ENCODE results near the gene TNFSF8.

Gene TNFSF8

DNA sequence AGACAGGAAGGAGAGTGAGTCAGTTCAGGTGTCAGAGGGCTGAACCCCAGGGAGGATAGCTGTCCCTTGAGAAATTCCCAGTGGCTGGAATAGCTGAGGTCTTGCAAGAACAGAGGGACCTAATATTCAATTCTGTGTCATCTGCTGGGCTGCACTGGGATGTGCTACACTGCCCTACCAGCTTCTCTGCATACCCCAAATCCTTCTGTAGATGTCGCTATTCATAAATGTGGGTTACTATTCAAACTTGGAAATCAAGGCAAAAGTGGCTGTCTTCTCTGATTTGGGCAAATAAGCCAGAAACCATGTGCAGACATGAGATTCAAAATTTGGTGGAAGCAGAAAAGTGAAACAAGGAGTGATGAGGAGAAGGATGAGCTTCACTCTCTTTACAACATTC lies 16.3 kb downstream of the TNFSF8 start (continued):
- TF ChIP-seq, protein P1, sequence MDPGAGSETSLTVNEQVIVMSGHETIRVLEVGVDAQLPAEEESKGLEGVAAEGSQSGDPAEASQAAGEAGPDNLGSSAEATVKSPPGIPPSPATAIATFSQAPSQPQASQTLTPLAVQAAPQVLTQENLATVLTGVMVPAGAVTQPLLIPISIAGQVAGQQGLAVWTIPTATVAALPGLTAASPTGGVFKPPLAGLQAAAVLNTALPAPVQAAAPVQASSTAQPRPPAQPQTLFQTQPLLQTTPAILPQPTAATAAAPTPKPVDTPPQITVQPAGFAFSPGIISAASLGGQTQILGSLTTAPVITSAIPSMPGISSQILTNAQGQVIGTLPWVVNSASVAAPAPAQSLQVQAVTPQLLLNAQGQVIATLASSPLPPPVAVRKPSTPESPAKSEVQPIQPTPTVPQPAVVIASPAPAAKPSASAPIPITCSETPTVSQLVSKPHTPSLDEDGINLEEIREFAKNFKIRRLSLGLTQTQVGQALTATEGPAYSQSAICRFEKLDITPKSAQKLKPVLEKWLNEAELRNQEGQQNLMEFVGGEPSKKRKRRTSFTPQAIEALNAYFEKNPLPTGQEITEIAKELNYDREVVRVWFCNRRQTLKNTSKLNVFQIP (CRISPR knock-in tag; IDR thresholded peaks at IDR 0.05; ENCODE audit: borderline replicate concordance, low read depth), result no peak
- TF ChIP-seq ISL1 (CRISPR knock-in tag; IDR thresholded peaks at IDR 0.05) (no peak), OSR1 (CRISPR knock-in tag; IDR thresholded peaks at IDR 0.05) (no peak), CSDC2 (CRISPR knock-in tag; IDR thresholded peaks at IDR 0.05) (no peak), ZFP3 (CRISPR knock-in tag; IDR thresholded peaks at IDR 0.05) (no peak)
- TF ChIP-seq, protein P2, sequence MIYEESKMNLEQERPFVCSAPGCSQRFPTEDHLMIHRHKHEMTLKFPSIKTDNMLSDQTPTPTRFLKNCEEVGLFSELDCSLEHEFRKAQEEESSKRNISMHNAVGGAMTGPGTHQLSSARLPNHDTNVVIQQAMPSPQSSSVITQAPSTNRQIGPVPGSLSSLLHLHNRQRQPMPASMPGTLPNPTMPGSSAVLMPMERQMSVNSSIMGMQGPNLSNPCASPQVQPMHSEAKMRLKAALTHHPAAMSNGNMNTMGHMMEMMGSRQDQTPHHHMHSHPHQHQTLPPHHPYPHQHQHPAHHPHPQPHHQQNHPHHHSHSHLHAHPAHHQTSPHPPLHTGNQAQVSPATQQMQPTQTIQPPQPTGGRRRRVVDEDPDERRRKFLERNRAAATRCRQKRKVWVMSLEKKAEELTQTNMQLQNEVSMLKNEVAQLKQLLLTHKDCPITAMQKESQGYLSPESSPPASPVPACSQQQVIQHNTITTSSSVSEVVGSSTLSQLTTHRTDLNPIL (CRISPR knock-in tag; IDR thresholded peaks at IDR 0.05; ENCODE audit: low read depth), result no peak

DNA sequence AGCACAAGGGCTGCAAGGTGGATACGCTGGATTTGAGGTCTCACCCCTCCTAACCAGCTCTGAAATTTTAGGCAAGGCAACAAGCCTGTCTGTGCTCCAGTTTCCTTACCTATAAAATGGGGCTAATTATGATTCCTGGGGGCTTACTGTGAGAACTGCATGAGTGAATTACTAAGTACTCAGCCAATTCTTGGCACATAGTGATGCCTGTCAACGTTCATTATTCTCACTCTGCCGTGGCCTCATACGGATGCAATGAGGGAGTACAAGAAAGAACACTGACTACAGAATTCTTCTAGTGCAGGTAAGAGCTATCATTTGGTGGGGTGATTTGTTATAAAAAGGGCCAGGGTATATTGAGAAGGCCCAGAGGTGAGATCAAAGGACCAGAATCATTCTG lies 16.7 kb downstream of the TNFSF8 start:
- TF ChIP-seq, protein P1 (CRISPR knock-in tag; IDR thresholded peaks at IDR 0.05; ENCODE audit: borderline replicate concordance, low read depth), result no peak
- no peak for TF ChIP-seq TOX (CRISPR knock-in tag; IDR thresholded peaks at IDR 0.05; ENCODE audit: borderline replicate concordance)
- no peak for TF ChIP-seq ZNF565 (CRISPR knock-in tag; conservative IDR thresholded peaks at IDR 0.05; ENCODE audit: low read depth)
- TF ChIP-seq PPARA (CRISPR knock-in tag; IDR thresholded peaks at IDR 0.05; ENCODE audit: borderline replicate concordance), result no peak
- no peak for TF ChIP-seq ESRRG (CRISPR knock-in tag; IDR thresholded peaks at IDR 0.05)
- no peak for TF ChIP-seq SNAI2 (CRISPR knock-in tag; IDR thresholded peaks at IDR 0.05)
- TF ChIP-seq ZC3H10 (CRISPR knock-in tag; IDR thresholded peaks at IDR 0.05), result no peak
- TF ChIP-seq ZNF70 (CRISPR knock-in tag; IDR thresholded peaks at IDR 0.05), result no peak
- TF ChIP-seq, protein P3, sequence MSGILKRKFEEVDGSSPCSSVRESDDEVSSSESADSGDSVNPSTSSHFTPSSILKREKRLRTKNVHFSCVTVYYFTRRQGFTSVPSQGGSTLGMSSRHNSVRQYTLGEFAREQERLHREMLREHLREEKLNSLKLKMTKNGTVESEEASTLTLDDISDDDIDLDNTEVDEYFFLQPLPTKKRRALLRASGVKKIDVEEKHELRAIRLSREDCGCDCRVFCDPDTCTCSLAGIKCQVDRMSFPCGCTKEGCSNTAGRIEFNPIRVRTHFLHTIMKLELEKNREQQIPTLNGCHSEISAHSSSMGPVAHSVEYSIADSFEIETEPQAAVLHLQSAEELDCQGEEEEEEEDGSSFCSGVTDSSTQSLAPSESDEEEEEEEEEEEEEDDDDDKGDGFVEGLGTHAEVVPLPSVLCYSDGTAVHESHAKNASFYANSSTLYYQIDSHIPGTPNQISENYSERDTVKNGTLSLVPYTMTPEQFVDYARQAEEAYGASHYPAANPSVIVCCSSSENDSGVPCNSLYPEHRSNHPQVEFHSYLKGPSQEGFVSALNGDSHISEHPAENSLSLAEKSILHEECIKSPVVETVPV (CRISPR knock-in tag; IDR thresholded peaks at IDR 0.05), result no peak
- TF ChIP-seq ZNF8 (CRISPR knock-in tag; IDR thresholded peaks at IDR 0.05), result no peak
- TF ChIP-seq, protein P2 (CRISPR knock-in tag; IDR thresholded peaks at IDR 0.05; ENCODE audit: low read depth), result no peak
- no peak for TF ChIP-seq ZFP3 (CRISPR knock-in tag; IDR thresholded peaks at IDR 0.05)
- no peak for TF ChIP-seq ISL1 (CRISPR knock-in tag; IDR thresholded peaks at IDR 0.05)
- no peak for TF ChIP-seq ARNTL (CRISPR knock-in tag; IDR thresholded peaks at IDR 0.05; ENCODE audit: borderline replicate concordance, low read depth)
- TF ChIP-seq, protein P4, sequence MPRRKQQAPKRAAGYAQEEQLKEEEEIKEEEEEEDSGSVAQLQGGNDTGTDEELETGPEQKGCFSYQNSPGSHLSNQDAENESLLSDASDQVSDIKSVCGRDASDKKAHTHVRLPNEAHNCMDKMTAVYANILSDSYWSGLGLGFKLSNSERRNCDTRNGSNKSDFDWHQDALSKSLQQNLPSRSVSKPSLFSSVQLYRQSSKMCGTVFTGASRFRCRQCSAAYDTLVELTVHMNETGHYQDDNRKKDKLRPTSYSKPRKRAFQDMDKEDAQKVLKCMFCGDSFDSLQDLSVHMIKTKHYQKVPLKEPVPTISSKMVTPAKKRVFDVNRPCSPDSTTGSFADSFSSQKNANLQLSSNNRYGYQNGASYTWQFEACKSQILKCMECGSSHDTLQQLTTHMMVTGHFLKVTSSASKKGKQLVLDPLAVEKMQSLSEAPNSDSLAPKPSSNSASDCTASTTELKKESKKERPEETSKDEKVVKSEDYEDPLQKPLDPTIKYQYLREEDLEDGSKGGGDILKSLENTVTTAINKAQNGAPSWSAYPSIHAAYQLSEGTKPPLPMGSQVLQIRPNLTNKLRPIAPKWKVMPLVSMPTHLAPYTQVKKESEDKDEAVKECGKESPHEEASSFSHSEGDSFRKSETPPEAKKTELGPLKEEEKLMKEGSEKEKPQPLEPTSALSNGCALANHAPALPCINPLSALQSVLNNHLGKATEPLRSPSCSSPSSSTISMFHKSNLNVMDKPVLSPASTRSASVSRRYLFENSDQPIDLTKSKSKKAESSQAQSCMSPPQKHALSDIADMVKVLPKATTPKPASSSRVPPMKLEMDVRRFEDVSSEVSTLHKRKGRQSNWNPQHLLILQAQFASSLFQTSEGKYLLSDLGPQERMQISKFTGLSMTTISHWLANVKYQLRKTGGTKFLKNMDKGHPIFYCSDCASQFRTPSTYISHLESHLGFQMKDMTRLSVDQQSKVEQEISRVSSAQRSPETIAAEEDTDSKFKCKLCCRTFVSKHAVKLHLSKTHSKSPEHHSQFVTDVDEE (CRISPR knock-in tag; IDR thresholded peaks at IDR 0.05), result no peak
- TF ChIP-seq BACH2 (CRISPR knock-in tag; IDR thresholded peaks at IDR 0.05; ENCODE audit: borderline replicate concordance), result no peak
- no peak for TF ChIP-seq RARB (CRISPR knock-in tag; IDR thresholded peaks at IDR 0.05)
- TF ChIP-seq CSDC2 (CRISPR knock-in tag; IDR thresholded peaks at IDR 0.05), result no peak
- TF ChIP-seq, protein P5, sequence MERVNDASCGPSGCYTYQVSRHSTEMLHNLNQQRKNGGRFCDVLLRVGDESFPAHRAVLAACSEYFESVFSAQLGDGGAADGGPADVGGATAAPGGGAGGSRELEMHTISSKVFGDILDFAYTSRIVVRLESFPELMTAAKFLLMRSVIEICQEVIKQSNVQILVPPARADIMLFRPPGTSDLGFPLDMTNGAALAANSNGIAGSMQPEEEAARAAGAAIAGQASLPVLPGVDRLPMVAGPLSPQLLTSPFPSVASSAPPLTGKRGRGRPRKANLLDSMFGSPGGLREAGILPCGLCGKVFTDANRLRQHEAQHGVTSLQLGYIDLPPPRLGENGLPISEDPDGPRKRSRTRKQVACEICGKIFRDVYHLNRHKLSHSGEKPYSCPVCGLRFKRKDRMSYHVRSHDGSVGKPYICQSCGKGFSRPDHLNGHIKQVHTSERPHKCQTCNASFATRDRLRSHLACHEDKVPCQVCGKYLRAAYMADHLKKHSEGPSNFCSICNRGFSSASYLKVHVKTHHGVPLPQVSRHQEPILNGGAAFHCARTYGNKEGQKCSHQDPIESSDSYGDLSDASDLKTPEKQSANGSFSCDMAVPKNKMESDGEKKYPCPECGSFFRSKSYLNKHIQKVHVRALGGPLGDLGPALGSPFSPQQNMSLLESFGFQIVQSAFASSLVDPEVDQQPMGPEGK (CRISPR knock-in tag; IDR thresholded peaks at IDR 0.05; ENCODE audit: borderline replicate concordance), result no peak
- no peak for ATAC-seq
